GM23338 (cell line): ENCODE measurements around the gene SLC1A4. TPM values are rescaled to one million over a fixed set of nuclear protein-coding genes. Genes with fewer than 3 reads are reported as not detected.

Experiments used
- ATAC-seq: fragments of 200-7000 bp; cut with Tn5 transposase; 3 replicates; pipeline ENCODE4 v1.9.1; 2020
- DNase-seq: peaks from one replicate; pipeline ENCODE4 v3.0.0-alpha.2; 2015; ENCODE audit warnings: low spot score
- H2AFZ ChIP-seq: fragments of 200-600 bp; sonication (generic); 2 replicates; pipeline ENCODE4 v1.8.0; 2016; ENCODE audit warnings: antibody characterized with exemption, mild to moderate bottlenecking, moderate library complexity
- H3F3A ChIP-seq: fragments of 200-600 bp; sonication (generic); replicated peaks from 2 replicates; pipeline ENCODE4 v1.8.0; 2017; ENCODE audit warnings: antibody characterized with exemption, mixed run types, low read depth
- H3K27ac ChIP-seq: fragments of 200-600 bp; sonication (generic); 2 replicates; pipeline ENCODE4 v1.6.1; 2016; ENCODE audit warnings: low read depth
- H3K27me3 ChIP-seq: fragments of 200-600 bp; sonication (generic); 2 replicates; pipeline ENCODE4 v1.8.0; 2016; ENCODE audit warnings: mild to moderate bottlenecking, mixed run types, moderate library complexity; ENCODE audit not compliant: insufficient read depth
- H3K36me3 ChIP-seq: fragments of 200-600 bp; sonication (generic); 2 replicates; pipeline ENCODE4 v1.8.0; 2016; ENCODE audit warnings: mild to moderate bottlenecking; ENCODE audit not compliant: insufficient read depth
- H3K4me1 ChIP-seq: fragments of 200-600 bp; sonication (generic); 2 replicates; pipeline ENCODE4 v1.8.0; 2016; ENCODE audit warnings: mild to moderate bottlenecking, moderate library complexity; ENCODE audit not compliant: insufficient read depth
- H3K4me2 ChIP-seq: fragments of 200-600 bp; sonication (generic); 2 replicates; pipeline ENCODE4 v1.7.1; 2017; ENCODE audit warnings: mixed run types
- H3K4me3 ChIP-seq: fragments of 200-600 bp; sonication (generic); 2 replicates; pipeline ENCODE4 v1.6.1; 2016; ENCODE audit warnings: mixed run types
- H3K79me2 ChIP-seq: fragments of 200-600 bp; sonication (generic); replicated peaks from 2 replicates; pipeline ENCODE4 v1.8.0; 2017; ENCODE audit warnings: mild to moderate bottlenecking; ENCODE audit not compliant: insufficient read depth
- H3K9me2 ChIP-seq: fragments of 200-600 bp; sonication (generic); 2 replicates; pipeline ENCODE4 v1.8.0; 2017; ENCODE audit not compliant: insufficient read depth
- H4K20me1 ChIP-seq: fragments of 200-600 bp; sonication (generic); replicated peaks from 2 replicates; pipeline ENCODE4 v1.8.0; 2017; ENCODE audit warnings: mild to moderate bottlenecking; ENCODE audit not compliant: insufficient read depth
- H3K27ac Mint-ChIP-seq: 2 replicates; pipeline ENCODE4 v1.8.0; 2020; ENCODE audit warnings: inconsistent platforms, mild to moderate bottlenecking, moderate library complexity, mixed read lengths
- H3K27me3 Mint-ChIP-seq: 3 replicates; pipeline ENCODE4 v1.8.0; 2022; ENCODE audit warnings: low read depth, mild to moderate bottlenecking, moderate library complexity, mixed read lengths, inconsistent platforms; ENCODE audit not compliant: insufficient read depth, poor library complexity
- H3K36me3 Mint-ChIP-seq: 3 replicates; pipeline ENCODE4 v1.8.0; 2021; ENCODE audit warnings: low read depth, mild to moderate bottlenecking, inconsistent platforms, moderate library complexity, mixed read lengths
- H3K4me1 Mint-ChIP-seq: 3 replicates; pipeline ENCODE4 v1.8.0; 2020; ENCODE audit warnings: mild to moderate bottlenecking, inconsistent platforms, mixed read lengths
- H3K4me3 Mint-ChIP-seq: 3 replicates; pipeline ENCODE4 v1.8.0; 2021; ENCODE audit warnings: moderate library complexity, mild to moderate bottlenecking, inconsistent platforms, mixed read lengths
- H3K9me3 Mint-ChIP-seq: 3 replicates; pipeline ENCODE4 v1.8.0; 2020; ENCODE audit warnings: moderate library complexity, mild to moderate bottlenecking, inconsistent platforms, mixed read lengths
- CREB1 ChIP-seq: fragments of 250-450 bp; sonication (Bioruptor Pico); IDR thresholded peaks from 2 replicates; pipeline ENCODE4 v1.5.0; 2020; ENCODE audit warnings: low read depth, mild to moderate bottlenecking, moderate library complexity
- ETS1 ChIP-seq: IDR thresholded peaks from 2 replicates; pipeline ENCODE4 v1.6.1; 2016; ENCODE audit warnings: antibody characterized with exemption
- EZH2 ChIP-seq: fragments of 200-600 bp; sonication (generic); IDR thresholded peaks from one replicate; pipeline ENCODE4 v1.8.0; 2017; ENCODE audit warnings: antibody characterized with exemption, mild to moderate bottlenecking, low read depth; ENCODE audit not compliant: unreplicated experiment
- JUNB ChIP-seq: IDR thresholded peaks from one replicate; pipeline ENCODE4 v1.6.1; 2016; ENCODE audit warnings: antibody characterized with exemption; ENCODE audit not compliant: unreplicated experiment
- NANOG ChIP-seq: IDR thresholded peaks from 2 replicates; pipeline ENCODE4 v1.6.1; 2016; ENCODE audit warnings: antibody characterized with exemption, borderline replicate concordance
- ZNF114 ChIP-seq: fragments of 250-450 bp; sonication (Bioruptor Pico); IDR thresholded peaks from 2 replicates; pipeline ENCODE4 v1.5.0; 2020; ENCODE audit warnings: mild to moderate bottlenecking, moderate library complexity
- ZNF331 ChIP-seq: fragments of 250-450 bp; sonication (Bioruptor Pico); IDR thresholded peaks from 2 replicates; pipeline ENCODE4 v1.5.0; 2020; ENCODE audit warnings: low read depth, mild to moderate bottlenecking, moderate library complexity
- ZNF462 ChIP-seq: fragments of 250-450 bp; sonication (Bioruptor Pico); IDR thresholded peaks from 2 replicates; pipeline ENCODE4 v1.5.0; 2020; ENCODE audit warnings: mild to moderate bottlenecking, moderate library complexity
- polyA plus RNA-seq: library from polyadenylated mRNA; unstranded; fragments of >200 nt; fragmentation: Nextera tagmentation; extraction: Ambion mirVana; gene quantifications from 2 replicates; pipeline ENCODE4 v1.2.1, GENCODE V29; 2016
- total RNA-seq: library from RNA; depleted of rRNA; stranded (reverse); fragments of >200 nt; shearing (Covaris generic); gene quantifications from 2 replicates; pipeline ENCODE4 v1.2.3, GENCODE V29; 2014
- TF ChIP-seq, protein P1 (sequence below): IDR thresholded peaks from one replicate; pipeline ENCODE4 v1.6.1; 2018; ENCODE audit warnings: antibody characterized with exemption; ENCODE audit not compliant: unreplicated experiment

Gene SLC1A4
- total and polyA plus RNA-seq, 2 experiments from 2014 or later: 1.3 to 2.7 TPM

- H3K36me3 Mint-ChIP-seq: peaks cover 68% of the 10 kb centered on the region
- no peak overlapping the region for H3K27ac Mint-ChIP-seq
Observed at GRCh38 chr2:65043001-65043400, 53.8 kb downstream of the SLC1A4 start.

More at GRCh38 chr2:65043001-65043400, 53.8 kb downstream of the SLC1A4 start:
- TF ChIP-seq ZNF114 (CRISPR knock-in tag): no peak
- TF ChIP-seq EZH2: no peak
- TF ChIP-seq ZNF331 (CRISPR knock-in tag): no peak
- TF ChIP-seq ETS1: no peak
- no peak for TF ChIP-seq CREB1 (CRISPR knock-in tag)
- no peak for TF ChIP-seq JUNB
- no peak for TF ChIP-seq NANOG
- TF ChIP-seq, protein P1, sequence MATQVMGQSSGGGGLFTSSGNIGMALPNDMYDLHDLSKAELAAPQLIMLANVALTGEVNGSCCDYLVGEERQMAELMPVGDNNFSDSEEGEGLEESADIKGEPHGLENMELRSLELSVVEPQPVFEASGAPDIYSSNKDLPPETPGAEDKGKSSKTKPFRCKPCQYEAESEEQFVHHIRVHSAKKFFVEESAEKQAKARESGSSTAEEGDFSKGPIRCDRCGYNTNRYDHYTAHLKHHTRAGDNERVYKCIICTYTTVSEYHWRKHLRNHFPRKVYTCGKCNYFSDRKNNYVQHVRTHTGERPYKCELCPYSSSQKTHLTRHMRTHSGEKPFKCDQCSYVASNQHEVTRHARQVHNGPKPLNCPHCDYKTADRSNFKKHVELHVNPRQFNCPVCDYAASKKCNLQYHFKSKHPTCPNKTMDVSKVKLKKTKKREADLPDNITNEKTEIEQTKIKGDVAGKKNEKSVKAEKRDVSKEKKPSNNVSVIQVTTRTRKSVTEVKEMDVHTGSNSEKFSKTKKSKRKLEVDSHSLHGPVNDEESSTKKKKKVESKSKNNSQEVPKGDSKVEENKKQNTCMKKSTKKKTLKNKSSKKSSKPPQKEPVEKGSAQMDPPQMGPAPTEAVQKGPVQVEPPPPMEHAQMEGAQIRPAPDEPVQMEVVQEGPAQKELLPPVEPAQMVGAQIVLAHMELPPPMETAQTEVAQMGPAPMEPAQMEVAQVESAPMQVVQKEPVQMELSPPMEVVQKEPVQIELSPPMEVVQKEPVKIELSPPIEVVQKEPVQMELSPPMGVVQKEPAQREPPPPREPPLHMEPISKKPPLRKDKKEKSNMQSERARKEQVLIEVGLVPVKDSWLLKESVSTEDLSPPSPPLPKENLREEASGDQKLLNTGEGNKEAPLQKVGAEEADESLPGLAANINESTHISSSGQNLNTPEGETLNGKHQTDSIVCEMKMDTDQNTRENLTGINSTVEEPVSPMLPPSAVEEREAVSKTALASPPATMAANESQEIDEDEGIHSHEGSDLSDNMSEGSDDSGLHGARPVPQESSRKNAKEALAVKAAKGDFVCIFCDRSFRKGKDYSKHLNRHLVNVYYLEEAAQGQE: no peak
- TF ChIP-seq ZNF462 (CRISPR knock-in tag): no peak
- Histone ChIP-seq H3F3A (no peaks in the 10 kb centered on the region), H2AFZ (no peak overlapping the region), H3K4me3 (no peak overlapping the region), H4K20me1 (no peaks in the 10 kb centered on the region; the same call in 1 of the 2 replicates), H3K27ac (no peak overlapping the region), H3K4me2 (no peak overlapping the region), H3K27me3 (no peaks in the 10 kb centered on the region), H3K9me2 (0 out of 2 replicates have a peak, but pooled peaks cover 2% of the 10 kb centered on the region), H3K36me3 (peaks cover 21% of the 10 kb centered on the region), H3K79me2 (no peaks in the 10 kb centered on the region), H3K4me1 (peaks cover 5% of the 10 kb centered on the region; the same call in 1 of the 2 replicates)
- Mint-ChIP-seq H3K4me3 (no peak overlapping the region), H3K27me3 (peaks cover 1% of the 10 kb centered on the region), H3K4me1 (peaks cover 12% of the 10 kb centered on the region), H3K9me3 (peaks cover 24% of the 10 kb centered on the region)
- ATAC-seq (no peak), DNase-seq (no peak)
